GM23248 (cell line): Measurements from ENCODE around the gene UBE2R2. TPM values are rescaled to one million over a fixed set of nuclear protein-coding genes. Genes with fewer than 3 reads are reported as not detected.

Experiments
- DNase-seq: peaks from one replicate; pipeline ENCODE4 v3.0.0-alpha.2; 2015
- H2AFZ ChIP-seq: fragments of 200-600 bp; sonication (generic); 2 replicates; pipeline ENCODE4 v1.6.1; 2016; ENCODE audit warnings: antibody characterized with exemption
- H3F3A ChIP-seq: fragments of 200-600 bp; sonication (generic); 2 replicates; pipeline ENCODE4 v1.6.1; 2016; ENCODE audit warnings: mild to moderate bottlenecking, antibody characterized with exemption, mixed run types; ENCODE audit not compliant: insufficient read depth
- H3K27ac ChIP-seq: fragments of 200-600 bp; sonication (generic); 2 replicates; pipeline ENCODE4 v1.5.1; 2016; ENCODE audit warnings: mild to moderate bottlenecking
- H3K27me3 ChIP-seq: fragments of 200-600 bp; sonication (generic); replicated peaks from 2 replicates; pipeline ENCODE4 v1.6.1; 2016; ENCODE audit warnings: mild to moderate bottlenecking; ENCODE audit not compliant: insufficient read depth
- H3K36me3 ChIP-seq: fragments of 200-600 bp; sonication (generic); 2 replicates; pipeline ENCODE4 v1.6.1; 2016; ENCODE audit warnings: low read depth, mild to moderate bottlenecking
- H3K4me1 ChIP-seq: fragments of 200-600 bp; sonication (generic); 2 replicates; pipeline ENCODE4 v1.6.1; 2016; ENCODE audit warnings: mild to moderate bottlenecking; ENCODE audit not compliant: insufficient read depth
- H3K4me2 ChIP-seq: fragments of 200-600 bp; sonication (generic); one replicate; pipeline ENCODE4 v1.6.1; 2016; ENCODE audit warnings: mild to moderate bottlenecking; ENCODE audit not compliant: unreplicated experiment
- H3K4me3 ChIP-seq: fragments of 200-600 bp; sonication (generic); 2 replicates; pipeline ENCODE4 v1.5.1; 2016; ENCODE audit warnings: mild to moderate bottlenecking
- H3K79me2 ChIP-seq: fragments of 200-600 bp; sonication (generic); 2 replicates; pipeline ENCODE4 v1.6.1; 2016; ENCODE audit warnings: mild to moderate bottlenecking; ENCODE audit not compliant: insufficient read depth
- H3K9ac ChIP-seq: fragments of 200-600 bp; sonication (generic); 2 replicates; pipeline ENCODE4 v1.6.1; 2016; ENCODE audit warnings: mild to moderate bottlenecking
- H3K9me2 ChIP-seq: fragments of 200-600 bp; sonication (generic); 2 replicates; pipeline ENCODE4 v1.6.1; 2016; ENCODE audit warnings: mixed run types, mild to moderate bottlenecking, moderate library complexity; ENCODE audit not compliant: insufficient read depth
- H3K9me3 ChIP-seq: fragments of 200-600 bp; sonication (generic); one replicate; pipeline ENCODE4 v1.6.1; 2017; ENCODE audit warnings: low read depth
- H4K20me1 ChIP-seq: fragments of 200-600 bp; sonication (generic); 2 replicates; pipeline ENCODE4 v1.6.0; 2016; ENCODE audit not compliant: insufficient read depth
- EZH2 ChIP-seq: fragments of 200-600 bp; sonication (generic); IDR thresholded peaks from 2 replicates; pipeline ENCODE4 v1.6.1; 2018; ENCODE audit warnings: antibody characterized with exemption, mild to moderate bottlenecking; ENCODE audit not compliant: insufficient read depth, poor library complexity, severe bottlenecking
- EZH2phosphoT487 ChIP-seq: fragments of 200-600 bp; sonication (generic); IDR thresholded peaks from 2 replicates; pipeline ENCODE4 v1.6.1; 2018; ENCODE audit warnings: antibody characterized with exemption, moderate library complexity, mild to moderate bottlenecking, low read depth; ENCODE audit not compliant: insufficient read depth
- WGBS, 2 experiments: methylation state at CpG; one replicate each; pipeline ENCODE4 v1.1.6; 2015 to 2017; ENCODE audit warnings: low lambda C conversion rate in 2 of 2, low coverage in 1 of 2; ENCODE audit errors: missing lambda C conversion rate in 2 of 2; 5-methylcytosine and 5-hydroxymethylcytosine counted together
- in situ Hi-C: fragments of 300-500 bp; cut with MboI; formaldehyde crosslinking; loops from 2 replicates; pipeline ENCODE4 v1.15.0; 2020
- polyA plus RNA-seq: library from polyadenylated mRNA; unstranded; fragments of >200 nt; fragmentation: Nextera tagmentation; extraction: Ambion mirVana; gene quantifications from 2 replicates; pipeline ENCODE4 v1.2.1, GENCODE V29; 2016
- total RNA-seq: library from RNA; depleted of rRNA; stranded (reverse); fragments of >200 nt; shearing (Covaris generic); gene quantifications from 2 replicates; pipeline ENCODE4 v1.2.3, GENCODE V29; 2014

UBE2R2 gene
- total and polyA plus RNA-seq, 2 experiments from 2014 or later = 16.0 to 18.9 TPM

DNA sequence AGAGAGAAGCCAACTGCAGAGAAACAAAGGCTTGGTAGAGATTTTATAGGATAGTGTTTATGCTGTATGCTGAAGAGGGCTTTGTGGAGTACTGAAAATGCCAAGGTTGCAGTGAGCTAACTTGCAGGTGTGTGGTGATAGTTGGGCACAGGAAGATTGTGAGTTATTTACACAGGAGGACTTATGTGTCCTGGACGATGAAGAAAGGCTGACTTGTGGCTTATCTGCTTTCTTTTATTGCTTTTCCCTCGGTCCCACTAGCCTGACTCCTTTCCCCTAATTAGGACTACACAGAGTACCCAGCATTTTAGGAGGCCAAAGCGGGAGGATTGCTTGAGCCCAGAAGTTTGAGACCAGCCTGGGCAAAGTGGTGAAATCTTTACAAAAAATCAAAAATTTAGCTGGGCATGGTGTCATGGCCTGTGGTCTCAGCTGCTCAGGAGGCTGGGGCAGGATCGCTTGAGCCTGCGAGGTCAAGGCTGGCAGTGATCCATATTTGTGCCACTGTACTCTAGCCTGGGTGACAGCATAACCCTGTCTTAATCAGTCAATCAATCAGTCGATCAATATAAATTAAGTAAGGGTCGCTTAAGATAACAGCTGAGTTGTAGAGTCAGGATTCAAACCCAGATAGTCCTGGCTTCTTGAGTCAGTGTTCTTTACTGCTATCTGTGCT lies 61.9 kb downstream of the UBE2R2 start:
- no peak overlapping the region for H3K27ac ChIP-seq
- H2AFZ ChIP-seq = no peak overlapping the region
- H4K20me1 ChIP-seq = peaks cover 29% of the 10 kb centered on the region
- TF ChIP-seq EZH2 = no peak
- TF ChIP-seq EZH2phosphoT487 = no peak
- peaks cover 14% of the 10 kb centered on the region; the same call in 1 of the 2 replicates for H3F3A ChIP-seq
- no peaks in the 10 kb centered on the region for H3K9me2 ChIP-seq
- 95 to 98% methylated on average over 7 of the region's 7 CpGs for WGBS, 2 experiments
- peaks cover 16% of the 10 kb centered on the region for H3K4me1 ChIP-seq
- H3K4me2 ChIP-seq = no peak overlapping the region
- in situ Hi-C loops = no loop called here
- no peaks in the 10 kb centered on the region for H3K27me3 ChIP-seq
- no peak overlapping the region for H3K9ac ChIP-seq
- no peaks in the 10 kb centered on the region for H3K36me3 ChIP-seq
- H3K4me3 ChIP-seq = no peak overlapping the region
- no peak for DNase-seq
- H3K9me3 ChIP-seq = no peaks in the 10 kb centered on the region
- H3K79me2 ChIP-seq = peaks cover 100% of the 10 kb centered on the region

DNA sequence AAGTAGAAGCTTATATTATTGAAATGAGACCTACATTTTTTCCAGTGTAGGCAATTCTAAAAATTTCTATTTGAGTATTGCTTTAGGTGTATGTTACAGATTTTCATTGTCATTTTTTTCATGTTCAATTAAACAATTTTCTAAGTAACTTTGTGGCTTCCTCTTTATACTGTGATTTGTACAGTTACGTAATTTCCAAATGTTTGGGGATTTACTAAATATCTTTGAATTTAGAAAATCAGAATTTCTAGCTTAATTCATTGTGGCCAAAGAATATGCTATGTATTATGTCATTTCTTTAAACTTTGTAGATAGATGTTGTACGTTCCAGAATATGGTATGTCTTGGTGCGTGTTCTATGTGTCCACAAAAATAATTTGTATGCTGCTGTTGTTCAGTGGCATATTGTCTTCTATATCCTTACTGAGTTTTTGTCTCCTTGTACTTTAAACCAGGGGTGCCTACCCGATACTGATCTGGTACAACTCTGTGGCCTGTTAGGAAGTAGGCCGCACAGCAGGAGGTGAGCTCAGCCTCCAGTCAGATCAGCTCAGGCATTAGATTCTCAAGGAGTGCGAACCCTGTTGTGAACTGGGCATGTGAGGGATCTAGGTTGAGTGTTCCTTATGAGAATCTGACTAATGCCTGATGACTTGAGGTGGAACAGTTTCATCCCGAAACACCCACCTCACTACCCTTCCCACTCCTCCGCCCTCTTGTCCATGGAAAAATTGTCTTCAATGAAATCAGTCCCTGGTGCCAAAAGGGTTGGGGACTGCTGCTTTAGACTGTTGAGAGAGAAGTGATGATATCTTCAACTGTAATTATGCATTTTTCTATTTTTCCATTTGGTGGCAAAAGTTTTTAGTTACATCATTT lies 63.5 kb downstream of the UBE2R2 start:
- no peak overlapping the region for H3K9ac ChIP-seq
- H3K4me3 ChIP-seq = no peak overlapping the region
- peaks cover 42% of the 10 kb centered on the region for H4K20me1 ChIP-seq
- 91 to 93% methylated on average over 8 of the region's 8 CpGs for WGBS, 2 experiments
- H3K4me1 ChIP-seq = peaks cover 24% of the 10 kb centered on the region
- no peaks in the 10 kb centered on the region for H3K9me3 ChIP-seq
- H3K27me3 ChIP-seq = no peaks in the 10 kb centered on the region
- no peak overlapping the region for H3K27ac ChIP-seq
- TF ChIP-seq EZH2phosphoT487 = no peak
- no peak for TF ChIP-seq EZH2
- peaks cover 100% of the 10 kb centered on the region for H3K79me2 ChIP-seq
- no peak overlapping the region for H2AFZ ChIP-seq
- no peak for DNase-seq
- H3F3A ChIP-seq = peaks cover 14% of the 10 kb centered on the region; the same call in 1 of the 2 replicates
- H3K36me3 ChIP-seq = no peaks in the 10 kb centered on the region
- H3K9me2 ChIP-seq = no peaks in the 10 kb centered on the region
- no peak overlapping the region for H3K4me2 ChIP-seq
- in situ Hi-C loops = no loop called here

DNA sequence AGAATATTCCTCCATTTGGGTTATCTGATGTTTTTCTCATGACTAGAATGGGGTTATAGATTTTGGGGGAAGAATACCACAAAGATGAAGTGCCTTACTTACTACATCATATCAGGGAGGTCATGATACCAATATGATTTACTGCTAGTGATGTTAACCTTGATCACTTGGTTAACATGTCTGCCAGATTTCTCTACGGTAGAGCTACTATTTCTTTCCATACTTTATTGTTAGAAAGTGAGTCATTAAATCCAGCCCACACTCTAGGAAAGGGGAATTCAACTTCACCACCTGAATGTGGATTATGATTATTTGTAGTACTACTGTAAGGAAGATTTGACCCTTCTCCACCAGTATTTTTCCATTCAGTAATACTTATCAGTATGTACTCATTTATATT lies 64.7 kb downstream of the UBE2R2 start:
- in situ Hi-C loops = no loop called here
- WGBS, 2 experiments = 5 to 10% methylated on average over 1 of the region's 1 CpG

DNA sequence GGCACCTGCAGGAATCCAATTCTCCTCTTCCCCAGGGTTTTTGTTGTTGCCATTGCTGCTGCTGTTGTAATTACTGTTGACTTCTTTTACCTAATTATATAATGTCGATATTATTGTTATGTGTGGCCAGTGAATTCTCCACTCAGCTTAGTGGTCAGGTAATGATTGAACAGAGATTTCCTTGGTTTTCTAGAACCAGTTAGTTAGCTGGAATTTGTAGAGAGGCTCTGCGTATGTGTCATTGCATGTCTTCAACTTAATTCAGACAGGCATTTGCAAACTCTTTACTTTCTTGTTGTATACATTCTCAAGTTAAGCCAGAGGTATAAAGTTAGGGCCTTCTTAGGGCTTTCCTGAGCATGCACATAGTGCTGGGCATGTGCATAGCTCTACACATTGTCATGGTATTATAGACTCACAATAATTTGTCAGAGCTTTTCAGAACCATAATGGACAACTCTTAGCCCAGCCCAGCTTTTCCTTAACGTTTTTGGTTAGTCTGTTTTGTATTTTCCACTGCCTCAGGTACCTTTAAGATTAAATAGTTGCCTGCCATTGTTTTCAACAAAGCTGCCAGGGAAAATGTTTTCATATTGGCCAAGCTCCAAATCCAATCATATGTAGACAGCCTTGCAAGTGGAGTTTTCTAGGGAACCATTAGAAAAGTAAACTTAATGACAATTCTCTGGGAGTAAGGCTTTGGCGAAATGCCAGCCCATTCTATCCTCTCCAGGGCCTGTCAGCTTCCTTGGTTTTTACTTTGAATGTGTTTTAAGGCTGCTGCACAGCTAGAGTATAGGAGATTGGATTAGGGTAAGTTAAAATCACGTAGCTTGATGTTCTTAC lies 68.1 kb downstream of the UBE2R2 start:
- H3K9me3 ChIP-seq = no peaks in the 10 kb centered on the region
- no peaks in the 10 kb centered on the region; the same call in 1 of the 2 replicates for H3K36me3 ChIP-seq
- WGBS, 2 experiments = 60 to 61% methylated on average over 5 of the region's 5 CpGs
- no peak overlapping the region for H3K4me3 ChIP-seq
- TF ChIP-seq EZH2phosphoT487 (no peak), EZH2 (no peak)
- H3K9me2 ChIP-seq = no peaks in the 10 kb centered on the region
- no peak overlapping the region for H3K4me2 ChIP-seq
- H3K27me3 ChIP-seq = no peaks in the 10 kb centered on the region
- no peak overlapping the region for H3K27ac ChIP-seq
- no peak overlapping the region for H3K9ac ChIP-seq
- H3K4me1 ChIP-seq = peaks cover 28% of the 10 kb centered on the region
- peaks cover 46% of the 10 kb centered on the region for H4K20me1 ChIP-seq
- peak; percentile 28 for DNase-seq
- no peak overlapping the region for H2AFZ ChIP-seq
- in situ Hi-C loops = no loop called here
- peaks cover 100% of the 10 kb centered on the region for H3K79me2 ChIP-seq
- H3F3A ChIP-seq = peaks cover 9% of the 10 kb centered on the region; the same call in 1 of the 2 replicates

More for the DNA sequence above, 64.7 kb downstream of the UBE2R2 start:
- Histone ChIP-seq H3K9me3 (no peaks in the 10 kb centered on the region), H3K36me3 (no peaks in the 10 kb centered on the region), H4K20me1 (peaks cover 47% of the 10 kb centered on the region), H3K4me3 (no peak overlapping the region), H2AFZ (no peak overlapping the region), H3K27me3 (no peaks in the 10 kb centered on the region), H3K4me2 (no peak overlapping the region), H3F3A (peaks cover 14% of the 10 kb centered on the region; the same call in 1 of the 2 replicates), H3K4me1 (peaks cover 28% of the 10 kb centered on the region), H3K27ac (no peak overlapping the region), H3K9me2 (no peaks in the 10 kb centered on the region), H3K79me2 (peaks cover 100% of the 10 kb centered on the region), H3K9ac (no peak overlapping the region)
- DNase-seq = peak; percentile 56
- TF ChIP-seq EZH2 (no peak), EZH2phosphoT487 (no peak)
